Esophagus squamous epithelium (tissue), 4 donors: ENCODE results near the gene ITGA6.

Experiments
- POLR2A ChIP-seq, 4 donors: fragments of 450-650 bp; IDR thresholded peaks; one replicate each; pipeline ENCODE4 v1.6.1; 2017; ENCODE audit warnings: antibody characterized with exemption in 4 of 4, mild to moderate bottlenecking in 4 of 4, moderate library complexity in 3 of 4
- TF ChIP-seq, protein P1 (sequence below), 6 experiments: fragments of 450-650 bp in 4 of 6; fragments of 200-600 bp in 2 of 6; sonication (generic) in 2 of 6; IDR thresholded peaks; one replicate each; pipeline ENCODE4 v1.5.1; 2016 to 2019; ENCODE audit warnings: antibody characterized with exemption in 6 of 6, mild to moderate bottlenecking in 4 of 6, moderate library complexity in 4 of 6

DNA sequence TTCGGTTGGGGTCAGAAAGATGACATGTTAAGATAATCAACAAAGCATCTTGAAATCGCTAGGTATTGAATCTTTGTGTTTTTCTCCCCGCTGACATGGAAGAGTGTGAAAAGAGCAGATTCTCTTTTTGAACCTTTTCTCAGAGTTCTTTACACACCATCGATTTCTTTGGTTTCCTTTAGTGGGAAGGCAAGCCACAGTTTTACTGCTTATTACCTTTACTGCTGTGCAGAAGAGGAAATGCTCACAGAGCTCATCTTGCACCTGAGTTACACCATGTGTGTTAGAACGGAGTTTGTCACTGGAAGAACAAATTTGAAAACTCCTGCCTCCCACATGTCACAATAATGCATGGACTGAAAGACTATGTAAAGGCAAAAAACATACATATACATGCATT is 83.2 kb downstream of the ITGA6 start:
- TF ChIP-seq, protein P1, sequence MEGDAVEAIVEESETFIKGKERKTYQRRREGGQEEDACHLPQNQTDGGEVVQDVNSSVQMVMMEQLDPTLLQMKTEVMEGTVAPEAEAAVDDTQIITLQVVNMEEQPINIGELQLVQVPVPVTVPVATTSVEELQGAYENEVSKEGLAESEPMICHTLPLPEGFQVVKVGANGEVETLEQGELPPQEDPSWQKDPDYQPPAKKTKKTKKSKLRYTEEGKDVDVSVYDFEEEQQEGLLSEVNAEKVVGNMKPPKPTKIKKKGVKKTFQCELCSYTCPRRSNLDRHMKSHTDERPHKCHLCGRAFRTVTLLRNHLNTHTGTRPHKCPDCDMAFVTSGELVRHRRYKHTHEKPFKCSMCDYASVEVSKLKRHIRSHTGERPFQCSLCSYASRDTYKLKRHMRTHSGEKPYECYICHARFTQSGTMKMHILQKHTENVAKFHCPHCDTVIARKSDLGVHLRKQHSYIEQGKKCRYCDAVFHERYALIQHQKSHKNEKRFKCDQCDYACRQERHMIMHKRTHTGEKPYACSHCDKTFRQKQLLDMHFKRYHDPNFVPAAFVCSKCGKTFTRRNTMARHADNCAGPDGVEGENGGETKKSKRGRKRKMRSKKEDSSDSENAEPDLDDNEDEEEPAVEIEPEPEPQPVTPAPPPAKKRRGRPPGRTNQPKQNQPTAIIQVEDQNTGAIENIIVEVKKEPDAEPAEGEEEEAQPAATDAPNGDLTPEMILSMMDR (IDR thresholded peaks at IDR 0.05), result no peak
- TF ChIP-seq POLR2A (IDR thresholded peaks at IDR 0.05), result no peak
